Cardiac muscle cell (in vitro differentiated cells and primary cell): ENCODE data around the gene ZNF831. TPM values are rescaled to one million over a fixed set of nuclear protein-coding genes. Genes with fewer than 3 reads are reported as not detected.

Experiments
- DNase-seq, 2 donors: peaks; one replicate each; pipeline versions ENCODE4 v3.0.0 to v3.0.0-alpha.2; 2010 to 2017; ENCODE audit warnings: low read depth in 1 of 2, low spot score in 1 of 2
- H3K27ac ChIP-seq: fragments of 200-600 bp; sonication (generic); 2 replicates; pipeline ENCODE4 v1.5.1; 2016
- H3K27me3 ChIP-seq: fragments of 200-600 bp; sonication (generic); 2 replicates; pipeline ENCODE4 v1.6.0; 2016; ENCODE audit warnings: control low read depth
- H3K36me3 ChIP-seq: fragments of 200-600 bp; sonication (generic); 2 replicates; pipeline ENCODE4 v1.5.1; 2016; ENCODE audit warnings: control low read depth
- H3K4me1 ChIP-seq: fragments of 200-600 bp; sonication (generic); 2 replicates; pipeline ENCODE4 v1.8.1; 2017; ENCODE audit warnings: low read depth, mild to moderate bottlenecking, mixed run types
- H3K4me3 ChIP-seq: fragments of 200-600 bp; sonication (generic); 2 replicates; pipeline ENCODE4 v1.5.1; 2016; ENCODE audit warnings: mild to moderate bottlenecking
- H3K9me3 ChIP-seq: fragments of 200-600 bp; sonication (generic); 2 replicates; pipeline ENCODE4 v1.5.1; 2017; ENCODE audit warnings: low read depth, mild to moderate bottlenecking, control low read depth
- polyA plus RNA-seq: library from polyadenylated mRNA; unstranded; fragments of >200 nt; fragmentation: Nextera tagmentation; extraction: Ambion mirVana; gene quantifications from 2 replicates; pipeline ENCODE4 v1.2.1, GENCODE V29; 2016
- total RNA-seq: library from RNA; depleted of rRNA; stranded (reverse); fragments of >200 nt; gene quantifications from 2 replicates; pipeline ENCODE4 v1.2.3, GENCODE V29; 2016
- TF ChIP-seq, protein P1 (sequence below): IDR thresholded peaks from 2 replicates; pipeline ENCODE4 v1.5.1; 2012; ENCODE audit warnings: low read depth, mild to moderate bottlenecking, low read length

ZNF831 gene
- total and polyA plus RNA-seq, 2 experiments from 2014 or later: not detected

- no peaks in the 10 kb centered on the region for H3K36me3 ChIP-seq
- no peaks in the 10 kb centered on the region for H3K4me1 ChIP-seq
- no peak overlapping the region for H3K27ac ChIP-seq
- no peaks in the 10 kb centered on the region for H3K9me3 ChIP-seq
- no peak overlapping the region for H3K4me3 ChIP-seq
- TF ChIP-seq, protein P1, sequence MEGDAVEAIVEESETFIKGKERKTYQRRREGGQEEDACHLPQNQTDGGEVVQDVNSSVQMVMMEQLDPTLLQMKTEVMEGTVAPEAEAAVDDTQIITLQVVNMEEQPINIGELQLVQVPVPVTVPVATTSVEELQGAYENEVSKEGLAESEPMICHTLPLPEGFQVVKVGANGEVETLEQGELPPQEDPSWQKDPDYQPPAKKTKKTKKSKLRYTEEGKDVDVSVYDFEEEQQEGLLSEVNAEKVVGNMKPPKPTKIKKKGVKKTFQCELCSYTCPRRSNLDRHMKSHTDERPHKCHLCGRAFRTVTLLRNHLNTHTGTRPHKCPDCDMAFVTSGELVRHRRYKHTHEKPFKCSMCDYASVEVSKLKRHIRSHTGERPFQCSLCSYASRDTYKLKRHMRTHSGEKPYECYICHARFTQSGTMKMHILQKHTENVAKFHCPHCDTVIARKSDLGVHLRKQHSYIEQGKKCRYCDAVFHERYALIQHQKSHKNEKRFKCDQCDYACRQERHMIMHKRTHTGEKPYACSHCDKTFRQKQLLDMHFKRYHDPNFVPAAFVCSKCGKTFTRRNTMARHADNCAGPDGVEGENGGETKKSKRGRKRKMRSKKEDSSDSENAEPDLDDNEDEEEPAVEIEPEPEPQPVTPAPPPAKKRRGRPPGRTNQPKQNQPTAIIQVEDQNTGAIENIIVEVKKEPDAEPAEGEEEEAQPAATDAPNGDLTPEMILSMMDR: no peak
- no peaks in the 10 kb centered on the region for H3K27me3 ChIP-seq
- DNase-seq: peak in 1 of 2 donors; percentile 8
Observed at GRCh38 chr20:59211208-59211765, 47.7 kb downstream of the ZNF831 start.

- Histone ChIP-seq H3K36me3 (no peaks in the 10 kb centered on the region), H3K27ac (no peak overlapping the region), H3K4me1 (no peaks in the 10 kb centered on the region), H3K4me3 (no peak overlapping the region), H3K9me3 (no peaks in the 10 kb centered on the region), H3K27me3 (no peaks in the 10 kb centered on the region)
- DNase-seq: no peak
- TF ChIP-seq, protein P1: no peak
Observed at GRCh38 chr20:59214073-59214472, 50.5 kb downstream of the ZNF831 start.

DNA sequence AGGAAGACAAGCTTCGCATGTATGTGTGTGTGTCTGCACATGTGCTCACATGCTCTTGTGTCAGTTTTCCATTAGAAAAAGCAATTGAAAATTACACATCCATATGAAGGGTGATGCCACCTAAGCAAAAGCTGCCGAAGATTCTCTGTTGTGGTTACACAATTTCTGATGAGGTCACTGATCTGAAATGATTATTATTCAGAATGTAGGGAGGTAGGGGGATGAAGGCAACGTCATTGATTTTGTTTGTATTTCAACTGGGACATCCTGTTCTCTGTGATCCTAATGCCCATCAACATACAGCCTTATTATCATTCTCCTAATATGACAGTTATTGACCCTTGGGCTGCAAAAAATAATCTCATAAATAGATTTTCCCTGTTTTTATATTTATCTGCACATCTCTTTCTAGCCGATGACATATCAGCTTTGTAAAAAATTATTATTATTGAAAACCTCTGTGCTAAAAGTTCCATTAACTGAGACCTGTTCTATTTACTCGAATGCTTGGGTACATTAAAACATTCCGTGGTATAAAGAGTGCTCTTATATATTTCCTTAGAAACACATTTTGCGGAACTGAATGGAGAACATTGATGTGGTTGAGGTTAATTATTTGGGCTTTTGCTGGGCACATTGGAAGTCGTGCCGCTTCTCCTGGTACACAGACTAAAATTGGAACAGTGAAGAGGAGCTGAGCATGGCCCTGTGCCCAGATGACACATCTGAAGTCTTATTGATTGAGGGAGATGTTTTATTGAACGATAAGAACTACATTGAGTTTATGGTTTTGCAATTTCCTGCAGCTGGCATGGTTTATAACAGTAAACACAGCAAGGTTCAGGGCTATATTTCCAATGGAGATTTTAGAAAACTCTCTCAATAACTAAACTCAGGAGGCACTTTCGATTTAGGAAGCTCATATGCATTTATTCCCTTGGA lies 51.3 kb downstream of the ZNF831 start:
- DNase-seq: no peak
- Histone ChIP-seq H3K27ac (no peak overlapping the region), H3K4me1 (no peaks in the 10 kb centered on the region), H3K4me3 (no peak overlapping the region), H3K36me3 (no peaks in the 10 kb centered on the region), H3K27me3 (no peaks in the 10 kb centered on the region), H3K9me3 (no peaks in the 10 kb centered on the region)
- TF ChIP-seq, protein P1: no peak

- H3K36me3 ChIP-seq: no peaks in the 10 kb centered on the region
- DNase-seq: peak in 1 of 2 donors; percentile 2
- H3K27me3 ChIP-seq: no peaks in the 10 kb centered on the region
- no peak overlapping the region for H3K4me3 ChIP-seq
- H3K4me1 ChIP-seq: peaks cover 4% of the 10 kb centered on the region
- H3K27ac ChIP-seq: no peak overlapping the region
- H3K9me3 ChIP-seq: no peaks in the 10 kb centered on the region
- TF ChIP-seq, protein P1: no peak
Observed at GRCh38 chr20:59217173-59217572, 53.6 kb downstream of the ZNF831 start.

GRCh38 chr20:59217794-59218280 lies 54.2 kb downstream of the ZNF831 start:
- H3K27me3 ChIP-seq: peaks cover 3% of the 10 kb centered on the region
- no peaks in the 10 kb centered on the region for H3K9me3 ChIP-seq
- DNase-seq: no peak
- TF ChIP-seq, protein P1: no peak
- peaks cover 5% of the 10 kb centered on the region for H3K4me1 ChIP-seq
- H3K4me3 ChIP-seq: no peak overlapping the region
- H3K36me3 ChIP-seq: no peaks in the 10 kb centered on the region
- no peak overlapping the region for H3K27ac ChIP-seq
